HG03565 (cell line): ENCODE results near the gene RNF130.
"Not testable (repeated sequence)": the region's sequence is repeated elsewhere in the genome, so short reads cannot be mapped to it uniquely, and the experiment has no call there.

Experiments used
- ATAC-seq: cut with Tn5 transposase; IDR thresholded peaks from one replicate; pipeline ENCODE4 v1.9.1; 2021; ENCODE audit warnings: mild to moderate bottlenecking, moderate library complexity; ENCODE audit not compliant: unreplicated experiment

Gene RNF130

GRCh38 chr5:180026320-180026719 is 45.2 kb downstream of the RNF130 start:
- no peak for ATAC-seq

GRCh38 chr5:180021900-180022299 is 49.7 kb downstream of the RNF130 start:
- no peak for ATAC-seq

GRCh38 chr5:180020176-180020575 is 51.4 kb downstream of the RNF130 start:
- no peak for ATAC-seq

GRCh38 chr5:180018347-180019060 is 53.1 kb downstream of the RNF130 start:
- ATAC-seq = no peak

GRCh38 chr5:180015523-180015922 is 56.0 kb downstream of the RNF130 start:
- not testable (repeated sequence) for ATAC-seq

GRCh38 chr5:180013678-180014077 is 57.9 kb downstream of the RNF130 start:
- ATAC-seq = no peak

GRCh38 chr5:180012316-180012715 is 59.2 kb downstream of the RNF130 start:
- no peak for ATAC-seq

GRCh38 chr5:180010636-180011035 is 60.9 kb downstream of the RNF130 start:
- ATAC-seq = no peak

GRCh38 chr5:180009581-180009980 is 62.0 kb downstream of the RNF130 start:
- ATAC-seq = no peak

GRCh38 chr5:180008433-180008832 is 63.1 kb downstream of the RNF130 start:
- no peak for ATAC-seq

GRCh38 chr5:180007582-180007981 is 64.0 kb downstream of the RNF130 start:
- no peak for ATAC-seq

GRCh38 chr5:180006141-180006540 is 65.4 kb downstream of the RNF130 start:
- ATAC-seq = no peak

GRCh38 chr5:180003127-180003526 is 68.4 kb downstream of the RNF130 start:
- ATAC-seq = no peak

GRCh38 chr5:180001742-180002141 is 69.8 kb downstream of the RNF130 start:
- no peak for ATAC-seq

- ATAC-seq = no peak
Measured at GRCh38 chr5:180001136-180001535, 70.4 kb downstream of the RNF130 start.

- no peak for ATAC-seq
Measured at GRCh38 chr5:179998485-179998884, 73.1 kb downstream of the RNF130 start.

- ATAC-seq = no peak
Measured at GRCh38 chr5:179994583-179995323, 76.8 kb downstream of the RNF130 start.

GRCh38 chr5:179992855-179993254 is 78.7 kb downstream of the RNF130 start:
- ATAC-seq = not testable (repeated sequence)

GRCh38 chr5:179991106-179991505 is 80.5 kb downstream of the RNF130 start:
- ATAC-seq = no peak

GRCh38 chr5:179990525-179990924 is 81.0 kb downstream of the RNF130 start:
- not testable (repeated sequence) for ATAC-seq

- ATAC-seq = no peak
Measured at GRCh38 chr5:179986328-179986727, 85.2 kb downstream of the RNF130 start.

GRCh38 chr5:179981636-179982035 is 89.9 kb downstream of the RNF130 start:
- ATAC-seq = no peak
